Measurements from ENCODE around the gene TMSB4X. TPM values are rescaled to one million over a fixed set of nuclear protein-coding genes. Genes with fewer than 3 reads are reported as not detected.

The TMSB4X gene
- polyA plus RNA-seq, 3 donors: 15,641 to 31,074 (median 27,127) TPM

DNA sequence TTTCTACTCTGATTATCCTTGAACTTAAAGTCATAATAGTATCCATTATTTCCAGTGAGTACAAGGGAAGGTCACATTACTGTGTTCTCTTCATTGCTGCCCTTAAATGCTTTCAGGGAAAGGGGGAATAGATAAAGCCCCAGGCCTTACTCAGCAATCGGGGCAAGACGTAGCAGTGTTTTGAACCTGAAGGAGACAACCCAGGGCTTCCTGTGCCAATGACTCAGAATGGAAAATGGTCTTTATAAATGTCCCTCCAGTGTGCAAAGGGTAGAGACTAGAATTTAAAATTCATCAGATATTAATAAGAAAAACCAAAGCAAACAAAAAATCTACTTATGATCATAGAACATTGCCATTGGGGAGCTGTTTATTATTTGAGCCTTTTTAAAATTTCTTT lies 44.8 kb upstream of the TMSB4X start:
- H2AFZ ChIP-seq (ENCODE audit: insufficient read depth, low read depth, low read length, poor library complexity, severe bottlenecking): no peak overlapping the region
- H3K27me3 Mint-ChIP-seq (ENCODE audit: low read depth in 3 of 3): peaks cover 0 to 47% (median 0%) of the 10 kb centered on the region in 3 donors
- no peak overlapping the region for H3K4me2 ChIP-seq (replicated peaks; ENCODE audit: extremely low read depth, low read length, poor library complexity, severe bottlenecking)
- peaks cover 4 to 5% of the 10 kb centered on the region in 2 donors for H3K9me3 ChIP-seq (replicated peaks in 1 of 2; ENCODE audit: control insufficient read depth in 1 of 2, insufficient read depth in 1 of 2, low read length in 2 of 2)
- no peaks in the 10 kb centered on the region for H3K36me3 Mint-ChIP-seq
- no peak overlapping the region for H3K4me3 Mint-ChIP-seq
- H3K27ac ChIP-seq (ENCODE audit: low read depth in 1 of 2, low read length in 2 of 2): no peak overlapping the region
- intact Hi-C loops (cut with micrococcal nuclease): no loop called here
- no peaks in the 10 kb centered on the region for H3K4me1 ChIP-seq (ENCODE audit: control insufficient read depth in 1 of 2, insufficient read depth in 2 of 2, low read length in 2 of 2)
- DNase-seq: no peak
- WGBS (ENCODE audit: insufficient coverage): no CpG with 5 or more reads among the region's 2 CpGs
- TF ChIP-seq CTCF (IDR thresholded peaks at IDR 0.05): no peak
- H3K36me3 ChIP-seq (replicated peaks in 1 of 2; ENCODE audit: control insufficient read depth in 1 of 2, insufficient read depth in 2 of 2, low read length in 2 of 2): no peaks in the 10 kb centered on the region
- no peak overlapping the region for H3K9ac ChIP-seq (ENCODE audit: insufficient read depth, low read length, poor library complexity, severe bottlenecking)
- no peak overlapping the region for H3K4me3 ChIP-seq (replicated peaks in 1 of 3; ENCODE audit: low read depth in 2 of 3, low read length in 3 of 3)
- peaks cover 0 to 49% of the 10 kb centered on the region in 2 donors for H3K27me3 ChIP-seq (ENCODE audit: control insufficient read depth in 2 of 2, insufficient read depth in 2 of 2, low read length in 2 of 2)
- peaks cover 10% of the 10 kb centered on the region for H3K4me1 Mint-ChIP-seq
- H3K27ac Mint-ChIP-seq: no peak overlapping the region
- peaks cover 2 to 39% (median 7%) of the 10 kb centered on the region in 7 donors for H3K9me3 Mint-ChIP-seq
- no peaks in the 10 kb centered on the region for H4K20me1 ChIP-seq (ENCODE audit: insufficient read depth, low read length)
- H3K79me2 ChIP-seq (ENCODE audit: insufficient read depth, low read length): no peaks in the 10 kb centered on the region

GRCh38 chrX:12932244-12932643 lies 42.7 kb upstream of the TMSB4X start:
- H3K27me3 Mint-ChIP-seq (ENCODE audit: low read depth in 3 of 3): peaks cover 0 to 53% (median 0%) of the 10 kb centered on the region in 3 donors
- TF ChIP-seq CTCF (IDR thresholded peaks at IDR 0.05): no peak
- DNase-seq: no peak
- Histone ChIP-seq H3K9ac (ENCODE audit: insufficient read depth, low read length, poor library complexity, severe bottlenecking) (no peak overlapping the region), H2AFZ (ENCODE audit: insufficient read depth, low read depth, low read length, poor library complexity, severe bottlenecking) (no peak overlapping the region), H3K9me3 (replicated peaks in 1 of 2; ENCODE audit: control insufficient read depth in 1 of 2, insufficient read depth in 1 of 2, low read length in 2 of 2) (peaks cover 4 to 6% of the 10 kb centered on the region in 2 donors), H3K36me3 (replicated peaks in 1 of 2; ENCODE audit: control insufficient read depth in 1 of 2, insufficient read depth in 2 of 2, low read length in 2 of 2) (no peaks in the 10 kb centered on the region), H3K4me1 (ENCODE audit: control insufficient read depth in 1 of 2, insufficient read depth in 2 of 2, low read length in 2 of 2) (no peaks in the 10 kb centered on the region), H3K79me2 (ENCODE audit: insufficient read depth, low read length) (no peaks in the 10 kb centered on the region), H3K4me3 (replicated peaks in 1 of 3; ENCODE audit: low read depth in 2 of 3, low read length in 3 of 3) (no peak overlapping the region), H3K4me2 (replicated peaks; ENCODE audit: extremely low read depth, low read length, poor library complexity, severe bottlenecking) (no peak overlapping the region), H3K27me3 (ENCODE audit: control insufficient read depth in 2 of 2, insufficient read depth in 2 of 2, low read length in 2 of 2) (peaks cover 0 to 46% of the 10 kb centered on the region in 2 donors), H4K20me1 (ENCODE audit: insufficient read depth, low read length) (no peaks in the 10 kb centered on the region), H3K27ac (ENCODE audit: low read depth in 1 of 2, low read length in 2 of 2) (no peak overlapping the region)
- WGBS (ENCODE audit: insufficient coverage): no CpG with 5 or more reads among the region's 1 CpG
- H3K9me3 Mint-ChIP-seq: peaks cover 2 to 41% (median 7%) of the 10 kb centered on the region in 7 donors
- no peak overlapping the region for H3K27ac Mint-ChIP-seq
- no peak overlapping the region for H3K4me3 Mint-ChIP-seq
- H3K36me3 Mint-ChIP-seq: no peaks in the 10 kb centered on the region
- intact Hi-C loops (cut with micrococcal nuclease): no loop called here
- peaks cover 10% of the 10 kb centered on the region for H3K4me1 Mint-ChIP-seq
